A204.1 (cell line): ENCODE results near the gene GPR12.

Experiments used
- FAIRE-seq: peaks from 2 replicates; lab custom pipeline; 2012; peaks lifted over from hg19 to GRCh38; lab: Jason Lieb, UNC

The GPR12 gene, protein sequence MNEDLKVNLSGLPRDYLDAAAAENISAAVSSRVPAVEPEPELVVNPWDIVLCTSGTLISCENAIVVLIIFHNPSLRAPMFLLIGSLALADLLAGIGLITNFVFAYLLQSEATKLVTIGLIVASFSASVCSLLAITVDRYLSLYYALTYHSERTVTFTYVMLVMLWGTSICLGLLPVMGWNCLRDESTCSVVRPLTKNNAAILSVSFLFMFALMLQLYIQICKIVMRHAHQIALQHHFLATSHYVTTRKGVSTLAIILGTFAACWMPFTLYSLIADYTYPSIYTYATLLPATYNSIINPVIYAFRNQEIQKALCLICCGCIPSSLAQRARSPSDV

DNA sequence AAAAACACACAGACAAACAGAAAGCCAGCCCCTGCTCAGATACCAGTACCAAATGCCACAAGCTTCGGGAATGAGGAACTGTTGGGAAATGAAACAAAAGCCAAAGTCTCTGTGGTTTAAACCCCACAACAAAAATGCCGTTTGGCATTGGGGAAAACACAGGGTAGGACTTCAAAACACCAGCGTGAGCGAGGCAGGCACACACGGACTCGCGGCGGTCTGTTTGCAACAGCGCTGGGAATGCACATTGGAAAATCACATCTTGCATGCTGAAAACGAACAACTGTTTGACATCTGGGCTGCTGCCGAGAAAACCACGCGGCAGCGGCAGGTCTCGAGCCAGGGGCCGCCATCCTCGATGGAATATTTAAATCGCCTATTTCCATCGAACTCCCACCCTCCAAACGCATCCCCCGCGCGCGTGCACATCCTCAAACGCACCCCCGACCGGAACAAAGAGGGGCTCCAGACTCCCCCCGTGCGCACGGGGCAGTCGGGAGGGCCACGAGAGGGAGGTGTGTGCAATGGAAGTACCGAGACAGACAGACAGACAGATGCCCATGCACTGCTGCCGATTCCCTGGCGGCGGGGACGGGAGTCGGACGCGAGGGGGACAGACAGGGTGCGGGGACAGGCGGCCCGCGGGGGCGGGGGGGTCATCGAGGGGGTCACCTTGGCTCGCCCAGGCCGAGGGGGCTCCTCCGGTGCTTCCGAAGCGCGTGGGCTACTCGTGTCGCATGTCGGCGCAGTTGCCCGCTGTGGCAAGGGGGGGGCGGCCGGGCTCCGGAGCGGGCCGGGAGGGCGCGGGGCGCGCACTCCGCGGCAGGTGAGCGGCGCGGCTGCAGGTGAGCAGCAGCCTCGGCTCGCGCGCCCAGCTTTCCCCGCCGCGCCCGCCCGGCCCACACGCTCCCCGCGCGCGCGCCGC is at the start of gene GPR12:
TSS of gene GPR12 (minus strand) at position 880 of the 925 bp plus-strand sequence. CDS start 959 bp downstream, outside the sequence.
- FAIRE-seq = no peak

DNA sequence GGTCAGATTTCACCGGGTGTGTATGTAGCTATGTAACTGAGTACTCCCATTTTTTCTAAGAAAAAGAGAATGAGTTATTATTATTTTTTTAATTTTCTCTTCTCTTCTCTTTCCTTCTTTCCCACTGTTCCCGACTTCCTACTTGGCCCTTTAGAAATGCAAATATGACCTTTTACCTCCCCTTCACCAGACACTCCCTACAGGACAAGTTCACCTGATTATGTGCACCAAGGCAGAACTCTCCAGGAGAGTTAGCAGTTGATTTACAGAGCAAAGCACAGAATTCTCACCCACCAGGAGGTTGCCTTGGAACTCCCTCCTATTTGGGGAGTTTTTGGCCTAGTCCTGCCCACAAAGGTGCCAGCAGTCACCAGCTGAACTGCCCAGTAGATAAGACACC is 49.5 kb upstream of the GPR12 start:
- FAIRE-seq = no peak

DNA sequence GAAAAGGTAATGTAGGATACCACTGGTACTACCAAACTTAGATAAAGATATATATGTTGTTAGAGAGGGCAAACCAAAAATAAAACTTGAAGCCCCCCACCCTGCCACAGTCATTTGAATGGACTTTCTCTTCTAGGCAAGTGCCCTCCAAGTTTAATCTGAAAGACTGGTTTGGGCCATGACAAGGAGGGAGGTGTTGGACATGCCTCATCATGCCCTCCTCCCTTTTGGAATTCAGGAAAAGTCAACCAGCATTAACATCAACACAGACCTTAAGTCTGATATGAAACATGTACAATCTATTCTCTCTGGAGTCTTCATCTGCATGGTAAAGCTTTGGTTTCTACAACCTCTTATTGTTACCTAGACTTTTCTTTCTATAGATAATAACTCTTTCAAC is 46.3 kb upstream of the GPR12 start:
- no peak for FAIRE-seq

DNA sequence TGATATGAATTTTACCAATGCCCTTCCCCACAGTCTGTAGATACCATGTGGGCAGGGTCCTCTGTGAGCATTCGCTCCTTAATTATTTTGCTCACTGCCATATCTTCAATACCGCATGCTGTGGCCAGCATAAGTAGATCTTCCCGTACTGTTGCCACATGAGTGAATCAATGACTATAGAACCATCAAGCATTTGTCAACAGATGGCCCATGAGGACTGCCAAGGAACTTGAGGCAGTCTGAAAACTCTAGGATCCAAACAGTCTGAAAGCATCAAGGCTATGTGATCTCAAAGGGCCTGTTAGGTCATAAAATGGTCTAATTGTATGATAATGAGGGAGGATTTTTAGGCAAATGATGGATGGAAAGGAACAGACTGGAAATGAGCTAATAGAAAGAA is 27.4 kb upstream of the GPR12 start:
- no peak for FAIRE-seq

DNA sequence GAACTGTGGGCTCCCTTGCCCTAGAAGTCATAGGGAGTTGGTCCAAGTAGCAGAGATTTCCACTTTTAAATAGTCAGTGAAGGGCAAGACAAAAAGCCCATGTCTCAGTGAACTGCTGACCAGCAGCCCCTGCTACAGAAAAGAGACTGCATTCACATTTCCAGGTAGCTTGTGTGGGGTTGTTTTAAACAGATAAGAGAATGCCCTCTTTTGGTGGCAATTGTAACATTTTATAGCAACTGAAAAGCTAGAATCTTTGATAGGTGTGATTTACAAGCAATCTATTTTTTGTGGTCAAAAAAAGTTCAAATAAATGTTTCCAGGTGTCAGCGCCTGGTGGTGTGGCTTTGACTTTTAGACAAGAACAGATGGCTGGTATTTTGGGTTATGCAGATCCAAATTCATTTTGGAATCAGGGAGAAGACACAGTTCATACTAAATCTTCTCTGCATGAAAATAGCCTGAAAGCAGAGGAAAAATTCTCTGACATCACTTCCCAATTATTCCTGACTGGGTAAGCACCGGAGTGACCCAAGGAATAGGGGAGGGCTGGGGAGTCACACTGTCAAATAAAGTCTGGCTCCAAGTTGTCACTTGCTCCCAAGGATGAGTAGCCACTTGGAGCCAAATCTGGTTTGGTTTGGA is 26.2 kb upstream of the GPR12 start:
- FAIRE-seq = no peak

DNA sequence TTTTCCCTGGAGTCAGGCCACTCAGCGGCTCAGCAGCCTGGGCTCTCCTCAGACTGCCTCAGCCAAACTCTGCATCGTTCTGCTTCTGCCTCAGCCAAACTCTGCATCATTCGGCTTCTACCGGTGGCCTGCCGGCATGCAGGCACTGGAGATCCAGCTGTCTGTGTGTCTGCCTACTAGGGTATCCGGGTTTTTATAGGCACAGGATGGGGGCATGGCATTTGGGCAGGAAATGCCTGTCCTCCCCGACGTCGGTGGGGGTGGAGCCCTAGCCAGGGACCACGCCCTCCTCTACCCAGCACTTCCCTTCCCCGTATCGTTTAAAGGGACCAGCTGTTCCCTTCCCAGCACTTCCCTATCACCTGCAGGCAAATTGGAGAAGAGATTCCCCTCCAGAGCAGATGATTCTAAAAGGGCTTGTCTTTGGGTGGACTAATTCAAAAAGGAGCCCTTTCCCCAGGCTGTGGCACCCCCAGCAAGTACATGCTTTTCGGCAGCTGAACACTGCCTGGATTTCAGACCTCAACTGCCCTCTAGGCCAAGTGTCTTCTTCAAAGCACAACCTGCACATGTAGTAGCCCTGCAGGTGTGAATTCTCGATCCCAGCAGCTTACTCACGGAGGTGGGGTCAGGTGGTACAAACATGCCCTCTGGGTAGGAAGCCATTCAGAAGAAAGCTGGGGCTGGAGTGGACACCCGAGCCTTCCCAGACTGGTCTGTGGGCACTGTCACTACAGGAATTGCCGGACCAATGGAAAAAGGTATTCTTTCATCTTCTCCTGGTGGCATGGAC is 25.4 kb upstream of the GPR12 start:
- FAIRE-seq = no peak

DNA sequence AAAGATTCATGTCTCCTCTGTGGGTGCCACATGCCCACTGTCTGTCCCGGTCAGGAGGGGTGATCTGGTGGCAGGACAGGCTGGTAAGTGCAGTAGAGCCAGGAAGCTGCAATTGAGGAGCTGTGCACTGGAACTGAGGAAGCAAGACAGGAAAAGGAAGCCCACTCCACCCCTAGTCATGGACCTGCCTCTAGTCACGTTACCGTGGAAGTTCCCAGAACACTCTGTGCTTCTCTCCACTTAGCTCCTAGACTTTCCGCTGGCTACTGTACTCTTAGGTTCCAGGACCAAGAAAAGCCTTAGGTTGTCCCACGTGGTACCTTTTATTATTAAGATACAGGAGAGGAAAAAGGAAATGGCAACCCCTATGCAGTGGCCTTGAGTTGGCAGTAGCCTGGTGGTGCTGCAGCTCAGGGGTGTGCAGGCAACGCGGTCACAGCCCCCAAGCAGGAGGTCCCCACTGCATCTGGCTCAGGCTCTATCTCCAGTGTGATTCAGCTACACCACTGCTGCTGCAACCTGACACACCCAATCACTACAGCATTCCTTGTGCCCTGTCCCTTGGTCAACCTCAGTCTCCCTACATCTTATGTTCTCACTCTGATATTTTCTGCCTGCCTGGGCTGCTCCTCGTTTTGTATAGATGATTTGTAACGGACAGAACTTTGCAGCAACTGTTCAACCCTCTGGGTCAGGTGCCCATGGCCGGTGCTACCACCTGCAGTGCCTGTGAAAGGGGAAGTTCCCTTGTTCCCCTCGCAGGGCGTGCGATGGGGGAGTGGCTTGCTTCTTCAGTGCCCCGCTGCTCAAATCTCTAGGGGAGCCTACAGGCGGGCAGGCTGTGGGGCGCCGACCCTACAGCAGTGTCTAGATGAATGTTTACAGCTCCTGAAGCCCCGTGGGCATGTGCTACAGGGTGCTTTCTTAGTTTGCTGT is 24.4 kb upstream of the GPR12 start:
- no peak for FAIRE-seq

DNA sequence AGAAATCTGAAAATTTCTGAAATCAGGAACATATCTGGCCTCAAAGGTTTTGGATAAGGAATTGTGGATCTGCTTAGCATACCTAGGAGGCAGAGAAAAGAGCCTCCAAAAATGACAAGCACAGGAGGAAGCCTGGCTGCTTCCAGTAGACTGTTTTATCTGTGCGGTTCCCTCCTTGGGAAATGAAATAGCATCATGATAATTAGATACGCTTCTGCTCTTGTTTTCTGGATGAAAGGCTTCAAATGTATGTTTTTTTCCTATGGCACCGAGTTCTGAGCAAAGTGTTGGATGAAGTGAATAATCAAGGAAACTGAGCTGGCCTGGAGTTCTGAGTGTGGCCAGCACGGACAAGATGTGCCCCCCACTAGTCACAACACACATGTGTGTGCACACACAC is 19.8 kb upstream of the GPR12 start:
- no peak for FAIRE-seq

DNA sequence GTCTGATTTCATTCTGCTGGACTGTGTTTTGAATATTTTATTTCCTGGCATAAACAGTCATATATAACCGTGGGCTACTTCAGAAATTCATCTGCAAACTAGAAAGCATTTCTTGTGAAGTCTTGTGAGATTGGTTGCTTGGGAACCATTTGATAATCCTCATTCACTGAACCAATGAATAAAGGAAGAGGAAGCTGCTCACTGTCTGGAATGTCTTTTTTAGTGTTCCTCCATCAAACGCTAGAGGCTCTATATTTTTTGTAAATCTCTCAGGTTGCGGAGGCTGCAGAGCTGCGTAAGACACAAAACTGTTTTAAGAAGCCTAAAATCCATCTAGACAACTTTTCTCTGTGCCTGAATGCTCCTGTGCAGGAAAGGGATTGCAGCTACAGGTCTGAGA is 18.7 kb upstream of the GPR12 start:
- FAIRE-seq = no peak

DNA sequence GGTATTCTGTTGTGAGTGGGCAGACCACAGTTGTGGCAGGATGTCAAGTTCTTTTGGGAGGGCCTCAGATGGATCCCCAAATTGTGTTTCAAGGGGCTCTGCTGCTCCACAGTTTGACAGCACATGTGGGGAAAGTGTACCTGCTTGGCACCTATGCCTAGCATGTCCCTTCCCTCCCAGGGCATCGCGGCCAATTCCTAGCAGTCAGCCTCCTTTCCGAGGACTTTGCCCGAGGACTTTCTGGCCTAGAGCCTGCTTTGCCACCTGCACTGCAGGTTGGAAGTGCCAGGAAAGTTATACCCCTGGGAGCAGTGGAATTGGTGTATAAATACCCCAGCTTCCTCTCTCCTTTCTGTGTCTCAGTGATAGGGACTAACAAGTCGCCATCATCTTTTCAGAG is 11.9 kb upstream of the GPR12 start:
- FAIRE-seq = no peak

DNA sequence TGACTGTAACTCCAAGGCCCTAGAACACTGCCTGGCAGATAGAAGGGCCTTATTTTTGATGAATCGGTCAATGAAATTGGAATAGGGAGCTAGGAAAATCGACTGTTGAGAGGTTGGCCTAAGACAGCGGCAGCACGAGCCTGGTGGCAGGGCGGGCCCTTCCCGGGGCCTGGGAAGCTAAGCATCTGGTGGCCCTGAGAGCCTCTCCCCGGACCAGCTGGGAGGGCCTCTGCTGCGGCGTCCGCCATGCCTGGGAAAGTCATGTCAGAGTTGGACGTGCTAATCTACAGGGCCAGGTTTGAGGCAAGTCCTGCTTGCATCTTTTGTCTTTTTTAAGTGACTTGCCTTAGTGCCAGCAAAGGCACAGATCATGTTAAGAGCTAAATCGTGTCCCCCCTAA is 11.2 kb upstream of the GPR12 start:
- no peak for FAIRE-seq

DNA sequence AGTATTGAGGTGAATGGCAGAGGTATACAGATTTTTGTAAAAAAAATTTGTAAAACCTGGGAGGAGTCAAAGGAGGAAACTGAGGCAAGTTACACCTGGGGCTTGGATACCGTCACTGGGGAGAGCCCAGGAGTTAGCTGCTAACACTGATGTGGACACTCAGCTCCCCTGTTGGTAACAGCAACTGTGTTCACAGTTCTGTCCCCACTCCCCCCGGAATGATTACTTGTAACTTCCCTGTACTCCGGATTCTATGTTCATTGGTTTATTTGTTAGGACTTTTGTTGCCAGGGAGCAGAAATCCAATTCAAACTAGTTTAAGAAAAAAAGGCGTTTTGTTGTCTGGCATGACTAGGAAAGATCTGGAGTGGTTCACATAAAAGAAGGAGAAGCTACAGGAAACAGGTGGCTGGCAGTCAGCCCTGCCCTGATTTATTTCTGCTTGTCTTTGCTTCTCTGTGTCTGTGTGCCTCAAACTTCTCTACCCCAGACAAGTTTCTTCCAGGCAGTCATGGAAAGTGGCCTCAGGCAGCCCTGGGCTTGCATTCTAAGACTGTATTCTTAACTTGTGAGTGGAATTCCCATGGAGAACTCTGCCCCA is 2.3 kb upstream of the GPR12 start:
- FAIRE-seq = no peak

DNA sequence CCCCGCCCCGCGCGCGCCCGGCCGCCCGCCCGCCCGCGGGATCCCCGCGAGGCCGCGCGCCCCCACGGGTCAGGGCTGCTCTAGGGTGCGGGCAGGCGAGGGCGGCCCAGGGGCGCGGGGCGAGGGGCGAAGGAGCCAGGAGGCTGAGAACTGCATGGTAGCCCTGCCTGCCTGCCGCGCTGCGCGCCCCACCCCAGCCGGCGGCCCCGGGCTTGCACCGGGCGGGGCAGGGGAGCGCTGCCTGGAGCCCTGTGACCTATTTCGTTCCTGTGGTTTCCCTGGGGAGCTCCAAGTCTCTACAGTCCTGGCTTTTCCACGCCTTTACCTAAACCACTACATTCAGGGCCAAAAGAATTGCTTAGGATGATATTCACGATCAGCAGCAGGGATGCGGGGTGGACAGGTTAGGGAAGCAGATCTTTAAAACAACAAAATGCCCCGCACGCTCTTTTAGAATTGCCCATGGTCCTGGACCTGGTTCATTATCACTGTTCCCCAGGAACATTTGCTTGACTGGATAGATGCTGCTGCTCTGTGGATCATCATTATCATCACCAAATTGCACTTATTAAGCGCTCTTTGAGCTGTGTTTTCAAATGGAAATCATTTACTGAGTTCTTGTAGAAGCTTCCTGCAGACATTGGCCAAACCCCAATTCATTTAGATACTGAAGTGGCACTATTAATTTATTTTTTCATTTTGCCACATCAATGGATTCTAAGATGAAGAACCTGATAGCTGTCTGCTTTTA is 421 bp upstream of the GPR12 start:
- FAIRE-seq = no peak

DNA sequence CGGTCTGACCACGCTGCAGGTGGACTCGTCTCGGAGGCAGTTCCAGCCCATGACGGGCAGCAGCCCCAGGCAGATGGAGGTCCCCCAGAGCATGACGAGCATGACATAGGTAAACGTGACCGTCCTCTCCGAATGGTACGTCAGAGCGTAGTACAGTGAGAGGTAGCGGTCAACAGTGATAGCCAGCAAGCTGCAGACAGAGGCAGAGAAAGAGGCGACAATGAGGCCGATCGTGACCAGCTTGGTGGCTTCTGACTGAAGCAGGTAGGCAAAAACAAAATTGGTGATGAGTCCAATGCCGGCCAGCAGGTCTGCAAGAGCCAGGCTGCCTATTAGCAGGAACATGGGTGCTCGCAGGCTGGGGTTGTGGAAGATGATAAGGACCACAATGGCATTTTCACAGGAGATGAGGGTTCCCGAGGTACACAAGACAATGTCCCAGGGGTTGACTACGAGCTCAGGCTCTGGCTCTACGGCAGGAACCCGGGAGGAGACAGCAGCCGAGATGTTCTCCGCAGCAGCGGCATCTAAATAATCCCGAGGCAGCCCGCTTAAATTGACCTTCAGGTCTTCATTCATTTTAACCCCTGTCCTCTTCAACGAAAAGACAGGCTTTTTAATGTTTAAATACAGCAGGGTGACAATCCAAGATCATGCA is 1.2 kb downstream of the GPR12 start:
- FAIRE-seq = no peak

DNA sequence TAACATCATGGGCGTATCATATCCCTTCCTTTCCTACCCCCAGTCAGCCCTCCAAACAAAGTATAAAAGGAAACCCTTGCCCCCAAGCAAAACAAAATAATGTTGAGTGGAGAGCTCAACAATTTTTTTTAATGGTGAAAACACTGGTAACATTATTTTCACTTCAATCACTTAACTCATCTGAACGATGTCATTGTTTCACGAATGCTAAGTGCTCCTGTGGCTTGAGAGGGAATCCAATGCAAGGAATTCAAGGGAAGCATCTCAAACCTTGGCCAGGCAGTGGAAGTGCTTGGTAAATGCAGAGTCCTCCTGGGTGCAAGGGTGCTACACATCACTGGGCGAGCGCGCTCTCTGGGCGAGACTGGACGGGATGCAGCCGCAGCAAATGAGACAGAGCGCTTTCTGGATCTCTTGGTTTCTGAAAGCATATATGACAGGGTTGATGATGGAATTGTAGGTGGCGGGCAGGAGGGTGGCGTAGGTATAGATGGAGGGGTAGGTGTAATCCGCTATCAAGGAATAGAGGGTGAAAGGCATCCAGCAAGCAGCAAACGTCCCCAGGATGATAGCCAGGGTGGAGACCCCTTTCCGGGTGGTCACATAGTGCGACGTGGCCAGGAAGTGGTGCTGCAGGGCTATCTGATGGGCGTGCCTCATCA is 2.0 kb downstream of the GPR12 start:
- FAIRE-seq = no peak

DNA sequence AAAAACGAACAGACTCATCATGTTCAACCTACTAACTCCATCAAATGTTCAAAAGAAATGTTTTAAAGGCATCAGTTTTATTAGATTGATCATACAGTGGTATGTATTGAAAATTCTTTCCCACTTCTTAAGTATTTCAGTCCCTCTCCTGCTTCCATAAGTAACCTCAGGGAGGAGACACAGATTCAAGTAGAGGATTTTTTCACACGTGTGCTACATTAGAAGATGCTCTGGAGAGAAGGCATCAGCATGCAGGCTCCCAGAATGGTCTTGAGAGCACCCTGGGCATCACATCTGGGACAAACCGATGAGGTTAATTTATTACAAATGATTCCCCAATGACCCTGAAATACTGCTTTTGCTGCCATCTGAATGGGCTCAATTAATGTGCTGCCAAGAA is 3.6 kb downstream of the GPR12 start:
- no peak for FAIRE-seq

DNA sequence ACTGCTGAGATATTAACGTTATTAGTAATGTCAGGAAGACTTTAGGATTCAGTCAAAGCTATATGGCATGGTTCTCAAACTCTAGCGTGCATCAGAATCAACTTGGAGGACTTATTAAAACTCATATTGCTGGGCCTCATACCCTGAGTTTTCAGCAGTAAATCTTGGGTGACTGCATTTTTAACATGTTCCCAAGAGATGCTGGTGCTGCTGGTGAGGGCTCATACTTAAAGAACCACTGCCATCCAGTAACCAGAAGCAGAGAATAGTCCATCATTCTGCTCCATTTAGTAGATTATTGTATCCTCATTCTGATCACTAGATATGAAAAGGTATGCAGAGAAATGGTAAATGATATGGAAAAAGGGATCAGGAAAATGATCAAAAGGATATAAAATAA is 7.9 kb downstream of the GPR12 start:
- FAIRE-seq = no peak

DNA sequence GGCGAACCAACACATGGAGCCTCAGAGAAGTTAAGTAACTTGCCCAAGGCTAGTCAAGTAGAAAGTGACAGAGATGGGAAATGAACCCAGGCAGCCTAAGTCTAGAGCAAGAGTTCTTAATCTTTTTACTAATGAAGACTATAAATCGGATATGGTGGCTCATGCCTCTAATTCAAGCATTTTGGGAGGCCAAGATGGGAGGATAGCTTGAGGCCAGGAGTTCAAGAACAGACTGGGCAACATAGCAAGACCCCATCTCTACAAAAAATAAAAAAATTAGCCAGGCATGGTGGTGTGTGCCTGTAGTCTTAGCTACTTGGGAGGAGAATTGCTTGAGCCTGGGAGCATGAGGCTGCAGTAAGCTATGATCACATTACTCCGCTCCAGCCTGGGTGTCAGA is 10.7 kb downstream of the GPR12 start:
- no peak for FAIRE-seq

DNA sequence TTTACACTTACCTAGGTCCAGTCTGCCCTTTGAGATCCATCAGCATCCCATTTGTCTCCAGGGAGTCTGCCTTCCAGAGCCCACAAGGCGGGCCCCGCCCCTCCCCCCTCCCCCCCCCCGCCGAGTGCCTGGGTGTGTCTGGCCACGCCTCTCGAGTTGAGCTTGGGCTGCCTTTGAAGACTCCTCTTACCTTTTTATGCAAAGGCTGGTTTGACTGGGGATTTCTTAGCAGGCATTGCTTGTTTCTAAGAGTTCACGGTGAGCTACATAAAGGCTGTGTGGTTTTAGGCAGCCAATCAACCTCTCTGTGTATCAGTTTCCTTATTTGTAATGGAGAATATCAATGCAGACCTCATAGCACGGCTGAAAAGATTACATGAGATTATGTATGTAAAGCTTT is 11.3 kb downstream of the GPR12 start:
- no peak for FAIRE-seq
